ENCODE data around the gene CRNKL1.

DNA sequence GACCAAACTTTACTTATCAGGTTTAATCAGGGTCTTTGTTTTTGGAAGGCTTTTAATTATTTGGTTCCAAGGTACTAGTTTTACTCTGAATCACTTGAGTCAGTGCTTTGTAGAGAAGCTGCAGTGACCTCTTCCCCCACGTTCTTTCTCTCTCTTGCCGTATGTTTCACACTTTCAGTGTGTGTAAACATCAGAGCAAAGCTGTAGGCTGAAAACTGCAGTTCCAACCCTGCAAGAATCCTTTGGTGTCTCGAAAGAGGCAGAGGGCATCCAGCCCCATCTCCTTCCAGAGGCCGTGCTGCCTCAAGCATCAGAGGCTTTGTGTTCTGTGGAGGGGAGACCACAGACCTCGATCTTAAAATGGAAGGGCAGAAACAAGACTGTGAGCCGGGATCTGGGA is 42.1 kb upstream of the CRNKL1 start:
- no peak for TF ChIP-seq GATA3 (IDR thresholded peaks at IDR 0.05; ENCODE audit: low read depth, low read length)
- TF ChIP-seq GATA2 (IDR thresholded peaks at IDR 0.05; ENCODE audit: low read depth, low read length) = no peak
